IgD-negative memory B cell (primary cell): ENCODE results near the gene GAD1. TPM values are rescaled to one million over a fixed set of nuclear protein-coding genes. Genes with fewer than 3 reads are reported as not detected.
A peak's percentile ranks its signal among the peaks of the same experiment; 100 is the strongest.

Experiments used
- H3K27ac Mint-ChIP-seq, 3 donors: one replicate each; pipeline ENCODE4 v1.8.0; 2020 to 2022; ENCODE audit warnings: mild to moderate bottlenecking in 3 of 3, mixed read lengths in 3 of 3, moderate library complexity in 1 of 3
- H3K27me3 Mint-ChIP-seq: one replicate; pipeline ENCODE4 v1.8.0; 2021; ENCODE audit warnings: mixed read lengths
- H3K36me3 Mint-ChIP-seq: one replicate; pipeline ENCODE4 v1.8.0; 2020; ENCODE audit warnings: mild to moderate bottlenecking, mixed read lengths
- H3K4me1 Mint-ChIP-seq, 3 donors: one replicate each; pipeline ENCODE4 v1.8.0; 2020 to 2022; ENCODE audit warnings: mixed read lengths in 3 of 3, mild to moderate bottlenecking in 1 of 3
- H3K4me3 Mint-ChIP-seq, 4 donors: one replicate each; pipeline ENCODE4 v1.8.0; 2020 to 2022; ENCODE audit warnings: mild to moderate bottlenecking in 4 of 4, mixed read lengths in 4 of 4, moderate library complexity in 3 of 4
- H3K9me3 Mint-ChIP-seq, 3 donors: one replicate each; pipeline ENCODE4 v1.8.0; 2020 to 2021; ENCODE audit warnings: mixed read lengths in 3 of 3, mild to moderate bottlenecking in 1 of 3
- polyA plus RNA-seq: library from polyadenylated mRNA; unstranded; fragments of 300-500 nt; fragmentation: Illumina TruSeq; gene quantifications from one replicate; pipeline ENCODE4 v1.2.3, GENCODE V29; 2021

The GAD1 gene
- polyA plus RNA-seq, 1 donor from 2014 or later = not detected

DNA sequence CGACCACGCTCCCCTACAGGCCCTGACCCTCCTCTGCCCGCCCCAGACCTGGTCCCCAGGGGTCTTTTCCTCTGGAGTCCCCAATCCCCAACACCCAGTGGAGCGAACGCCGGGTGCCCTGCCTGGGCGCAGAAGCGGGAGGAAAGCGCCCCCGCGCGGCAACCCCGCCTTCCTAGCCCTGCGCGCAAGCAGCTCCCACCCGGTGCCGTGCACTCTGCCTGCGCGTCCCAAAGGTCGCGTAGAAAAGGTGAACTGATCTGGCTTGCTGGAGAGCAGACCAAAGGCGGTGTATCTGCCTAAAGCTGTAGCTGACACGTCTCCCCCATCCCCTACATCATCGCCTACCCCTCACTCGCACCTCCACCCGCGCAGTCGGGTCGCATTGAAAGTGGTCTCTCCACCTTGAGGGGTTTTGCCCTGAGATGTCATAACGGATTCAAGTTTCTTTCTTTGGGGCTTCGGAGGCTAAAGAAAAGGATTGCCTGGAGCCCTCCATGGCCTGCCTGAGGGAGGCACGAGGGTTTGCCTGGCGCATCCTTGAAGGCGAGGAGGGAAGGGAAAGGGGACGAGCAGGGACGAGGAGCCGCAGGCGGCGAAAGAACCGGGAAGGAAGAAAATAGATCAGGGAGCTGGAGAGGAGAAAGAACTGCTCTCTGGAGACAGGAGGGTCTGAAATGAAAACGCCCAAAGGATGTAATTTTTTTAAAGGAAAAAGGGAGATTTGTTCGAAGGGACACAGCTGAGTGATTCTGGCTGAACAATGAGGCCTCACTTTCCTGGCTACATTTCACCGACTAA lies 5.8 kb downstream of the GAD1 start:
- Mint-ChIP-seq H3K9me3 (peaks cover 0 to 15% (median 3%) of the 10 kb centered on the region in 3 donors), H3K27me3 (peaks cover 62% of the 10 kb centered on the region), H3K27ac (peak overlapping the region; percentile 34 to 93 (median 90)), H3K36me3 (no peaks in the 10 kb centered on the region), H3K4me1 (peaks cover 11 to 26% (median 25%) of the 10 kb centered on the region in 3 donors), H3K4me3 (peak overlapping the region; percentile 50 to 92 (median 86))

DNA sequence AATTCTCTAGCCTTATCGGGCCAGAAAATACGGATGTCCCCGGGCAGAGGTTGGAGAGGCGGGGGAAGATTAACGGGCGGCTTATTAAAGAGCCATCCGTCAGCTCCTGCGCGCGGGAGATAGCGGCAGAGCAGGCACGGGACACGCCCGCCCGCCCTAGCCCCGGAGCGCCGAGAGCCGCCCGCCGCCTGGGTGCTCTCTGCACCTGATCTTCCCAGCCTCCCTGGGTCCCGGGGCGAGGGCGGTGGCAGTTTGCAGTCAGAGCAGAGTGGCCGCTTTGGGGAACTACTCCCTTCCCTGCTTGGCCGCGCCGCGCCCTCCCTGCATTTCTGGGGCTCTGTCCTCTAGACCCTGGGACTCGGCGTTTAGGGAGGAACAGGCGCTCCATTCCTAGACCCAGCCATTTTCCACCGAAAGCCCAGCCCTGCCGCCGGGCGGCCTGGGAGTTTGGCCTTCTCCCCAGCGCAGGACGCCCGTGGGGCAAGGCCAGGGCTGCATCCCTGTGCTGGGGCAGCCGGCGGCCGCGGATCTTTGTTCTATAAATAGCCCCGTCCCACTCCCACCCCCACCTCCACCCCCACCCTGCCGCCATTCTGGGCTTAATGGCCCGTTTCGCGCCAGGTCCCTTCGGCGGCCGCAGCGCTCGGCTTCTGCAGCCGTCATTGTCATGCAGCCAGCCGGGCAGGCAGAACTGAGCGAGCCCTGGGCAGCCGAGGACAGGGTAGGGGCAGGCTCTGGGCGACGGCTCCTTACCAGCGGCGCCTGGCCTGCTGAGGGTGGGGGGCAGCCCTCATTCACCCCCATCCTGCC lies 6.6 kb downstream of the GAD1 start:
- Mint-ChIP-seq H3K9me3 (peaks cover 0 to 14% (median 3%) of the 10 kb centered on the region in 3 donors), H3K4me1 (peaks cover 10 to 26% (median 22%) of the 10 kb centered on the region in 3 donors), H3K27ac (peak overlapping the region in 2 of 3 donors; percentile 46 to 93), H3K36me3 (no peaks in the 10 kb centered on the region), H3K27me3 (peaks cover 58% of the 10 kb centered on the region), H3K4me3 (peak overlapping the region in 3 of 4 donors; percentile 54 to 92 (median 85))

DNA sequence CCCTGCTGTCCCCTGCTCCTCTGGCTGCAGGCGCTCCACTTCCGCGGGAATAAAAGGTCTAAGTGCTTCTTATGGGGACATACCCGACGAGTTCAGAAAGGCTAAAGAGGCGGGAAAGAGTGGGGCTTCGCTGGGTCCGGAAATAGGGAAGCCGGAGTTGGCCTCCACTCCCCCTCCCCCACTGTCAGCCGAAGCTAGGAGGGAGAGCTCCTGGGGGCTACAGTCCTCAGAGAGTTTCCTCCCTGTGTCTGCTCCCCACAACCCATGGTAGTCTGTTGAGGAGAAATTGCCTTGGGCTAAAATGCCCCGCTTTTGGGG lies 7.2 kb downstream of the GAD1 start:
- peaks cover 52% of the 10 kb centered on the region for H3K27me3 Mint-ChIP-seq
- H3K36me3 Mint-ChIP-seq = no peaks in the 10 kb centered on the region
- H3K4me1 Mint-ChIP-seq = peaks cover 9 to 23% (median 22%) of the 10 kb centered on the region in 3 donors
- peak overlapping the region in 1 of 3 donors; percentile 46 for H3K27ac Mint-ChIP-seq
- no peak overlapping the region for H3K4me3 Mint-ChIP-seq
- H3K9me3 Mint-ChIP-seq = peaks cover 0 to 13% (median 3%) of the 10 kb centered on the region in 3 donors

GRCh38 chr2:170824526-170825015 lies 7.9 kb downstream of the GAD1 start:
- peak overlapping the region in 2 of 4 donors; percentile 77 to 90 for H3K4me3 Mint-ChIP-seq
- H3K9me3 Mint-ChIP-seq = peaks cover 0 to 16% (median 3%) of the 10 kb centered on the region in 3 donors
- peaks cover 9 to 21% (median 18%) of the 10 kb centered on the region in 3 donors for H3K4me1 Mint-ChIP-seq
- H3K36me3 Mint-ChIP-seq = no peaks in the 10 kb centered on the region
- H3K27me3 Mint-ChIP-seq = peaks cover 57% of the 10 kb centered on the region
- H3K27ac Mint-ChIP-seq = peak overlapping the region in 1 of 3 donors; percentile 19

- H3K9me3 Mint-ChIP-seq = peaks cover 0 to 5% (median 0%) of the 10 kb centered on the region in 3 donors
- peaks cover 44% of the 10 kb centered on the region for H3K27me3 Mint-ChIP-seq
- no peak overlapping the region for H3K4me3 Mint-ChIP-seq
- H3K36me3 Mint-ChIP-seq = no peaks in the 10 kb centered on the region
- H3K27ac Mint-ChIP-seq = no peak overlapping the region
- H3K4me1 Mint-ChIP-seq = no peaks in the 10 kb centered on the region
Observed at GRCh38 chr2:170827841-170828532, 11.3 kb downstream of the GAD1 start.

- Mint-ChIP-seq H3K27me3 (peaks cover 42% of the 10 kb centered on the region), H3K27ac (no peak overlapping the region), H3K36me3 (no peaks in the 10 kb centered on the region), H3K4me1 (no peaks in the 10 kb centered on the region), H3K4me3 (peak overlapping the region in 1 of 4 donors; percentile 12), H3K9me3 (peaks cover 0 to 5% (median 0%) of the 10 kb centered on the region in 3 donors)
Observed at GRCh38 chr2:170828533-170828916, 11.8 kb downstream of the GAD1 start.

GRCh38 chr2:170829036-170829435 lies 12.3 kb downstream of the GAD1 start:
- no peak overlapping the region for H3K4me3 Mint-ChIP-seq
- no peaks in the 10 kb centered on the region for H3K36me3 Mint-ChIP-seq
- H3K9me3 Mint-ChIP-seq = peaks cover 0 to 5% (median 0%) of the 10 kb centered on the region in 3 donors
- no peak overlapping the region for H3K27ac Mint-ChIP-seq
- H3K27me3 Mint-ChIP-seq = peaks cover 41% of the 10 kb centered on the region
- no peaks in the 10 kb centered on the region for H3K4me1 Mint-ChIP-seq

DNA sequence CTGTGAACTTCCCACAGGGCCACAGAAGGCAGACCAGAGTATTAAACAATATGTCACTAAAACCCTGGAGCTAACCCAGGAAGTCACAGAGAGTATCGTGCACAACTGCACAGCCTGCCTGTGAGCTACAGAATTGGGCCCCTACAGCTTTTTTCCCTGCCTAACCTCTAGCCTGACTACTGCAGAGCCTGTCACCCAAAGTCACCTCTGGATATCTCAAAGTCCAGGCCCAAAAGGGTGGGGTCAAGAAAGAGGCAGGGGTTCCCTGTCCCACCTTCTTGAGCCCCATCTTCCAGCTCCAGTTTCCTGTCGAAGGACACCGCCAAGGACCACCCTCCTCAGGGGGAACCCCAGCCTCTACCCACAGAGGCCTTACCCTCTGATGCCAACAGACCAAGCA lies 13.5 kb downstream of the GAD1 start:
- Mint-ChIP-seq H3K27me3 (peaks cover 33% of the 10 kb centered on the region), H3K9me3 (peaks cover 0 to 5% (median 0%) of the 10 kb centered on the region in 3 donors), H3K4me1 (no peaks in the 10 kb centered on the region), H3K36me3 (no peaks in the 10 kb centered on the region), H3K27ac (no peak overlapping the region), H3K4me3 (no peak overlapping the region)

DNA sequence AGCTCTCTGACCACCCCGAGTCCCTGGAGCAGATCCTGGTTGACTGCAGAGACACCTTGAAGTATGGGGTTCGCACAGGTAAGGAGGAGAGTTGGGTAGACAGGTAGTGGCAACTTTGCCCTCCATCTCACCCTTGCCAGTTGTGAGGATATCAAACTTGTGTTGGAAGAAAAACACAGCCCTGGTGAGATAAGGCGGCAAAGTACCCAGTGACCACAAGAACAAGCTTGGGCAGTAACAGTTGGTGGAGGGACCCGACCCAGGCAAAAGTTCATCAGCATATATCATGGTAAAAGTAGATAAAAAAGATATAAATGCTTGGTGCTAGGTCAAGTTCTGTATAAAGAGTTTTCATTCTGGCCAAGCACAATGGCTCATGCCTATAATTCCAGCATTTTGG lies 14.4 kb downstream of the GAD1 start:
- peaks cover 31% of the 10 kb centered on the region for H3K27me3 Mint-ChIP-seq
- peaks cover 0 to 4% (median 0%) of the 10 kb centered on the region in 3 donors for H3K9me3 Mint-ChIP-seq
- no peak overlapping the region for H3K27ac Mint-ChIP-seq
- no peaks in the 10 kb centered on the region for H3K36me3 Mint-ChIP-seq
- H3K4me3 Mint-ChIP-seq = no peak overlapping the region
- H3K4me1 Mint-ChIP-seq = no peaks in the 10 kb centered on the region

DNA sequence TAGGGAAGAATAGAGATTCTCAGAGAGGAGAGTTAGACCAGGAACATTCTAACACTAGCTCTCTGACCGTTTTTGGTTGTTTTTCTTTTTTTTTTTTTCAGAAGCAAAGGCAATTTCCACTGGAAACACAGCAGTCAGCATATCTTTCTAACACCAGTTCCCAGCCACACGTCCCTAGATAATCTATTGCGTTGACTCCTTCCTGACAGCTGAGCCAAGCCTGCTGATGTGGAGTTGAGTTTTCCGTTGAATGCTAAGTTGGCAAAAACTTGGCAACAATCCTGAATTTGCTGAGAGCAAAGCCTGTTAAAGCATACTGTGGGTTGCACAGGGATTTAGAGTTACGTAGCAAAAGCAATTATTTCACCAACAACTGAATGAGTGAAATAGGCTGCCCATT lies 19.3 kb downstream of the GAD1 start:
- no peaks in the 10 kb centered on the region for H3K4me1 Mint-ChIP-seq
- H3K4me3 Mint-ChIP-seq = no peak overlapping the region
- H3K9me3 Mint-ChIP-seq = no peaks in the 10 kb centered on the region
- no peak overlapping the region for H3K27ac Mint-ChIP-seq
- no peaks in the 10 kb centered on the region for H3K36me3 Mint-ChIP-seq
- H3K27me3 Mint-ChIP-seq = peaks cover 9% of the 10 kb centered on the region

DNA sequence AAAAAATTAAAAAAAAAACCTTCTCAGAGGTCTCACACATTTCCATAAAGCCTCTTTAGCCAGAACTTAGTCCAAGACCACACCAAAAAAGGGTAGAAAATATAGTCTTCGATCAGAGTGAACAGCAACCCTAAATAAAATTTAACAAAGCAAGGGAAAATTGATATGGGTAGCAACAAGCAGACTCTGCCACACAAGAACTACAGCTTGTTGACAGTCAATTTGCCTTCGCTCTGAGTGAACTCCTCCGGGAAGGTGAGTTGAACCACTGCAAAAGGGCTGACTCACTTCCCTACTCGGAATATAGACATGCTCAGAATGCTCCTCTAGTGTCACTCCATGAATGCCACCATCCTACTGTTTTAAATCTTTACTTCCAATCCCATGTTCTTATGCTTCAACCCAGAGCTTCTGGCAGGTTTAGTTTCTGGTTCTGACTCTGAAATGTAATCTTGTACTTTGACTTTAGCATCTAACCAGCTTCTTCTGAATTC lies 24.1 kb downstream of the GAD1 start:
- no peak overlapping the region for H3K27ac Mint-ChIP-seq
- H3K27me3 Mint-ChIP-seq = peaks cover 18% of the 10 kb centered on the region
- H3K4me3 Mint-ChIP-seq = no peak overlapping the region
- H3K36me3 Mint-ChIP-seq = peaks cover 2% of the 10 kb centered on the region
- no peaks in the 10 kb centered on the region for H3K9me3 Mint-ChIP-seq
- H3K4me1 Mint-ChIP-seq = no peaks in the 10 kb centered on the region

GRCh38 chr2:170842785-170843184 lies 26.1 kb downstream of the GAD1 start:
- Mint-ChIP-seq H3K27ac (no peak overlapping the region), H3K27me3 (peaks cover 18% of the 10 kb centered on the region), H3K36me3 (peaks cover 2% of the 10 kb centered on the region), H3K4me3 (no peak overlapping the region), H3K9me3 (no peaks in the 10 kb centered on the region), H3K4me1 (no peaks in the 10 kb centered on the region)

- Mint-ChIP-seq H3K27ac (no peak overlapping the region), H3K9me3 (no peaks in the 10 kb centered on the region), H3K27me3 (peaks cover 15% of the 10 kb centered on the region), H3K36me3 (peaks cover 2% of the 10 kb centered on the region), H3K4me3 (no peak overlapping the region), H3K4me1 (no peaks in the 10 kb centered on the region)
Observed at GRCh38 chr2:170843656-170844055, 27.0 kb downstream of the GAD1 start.

DNA sequence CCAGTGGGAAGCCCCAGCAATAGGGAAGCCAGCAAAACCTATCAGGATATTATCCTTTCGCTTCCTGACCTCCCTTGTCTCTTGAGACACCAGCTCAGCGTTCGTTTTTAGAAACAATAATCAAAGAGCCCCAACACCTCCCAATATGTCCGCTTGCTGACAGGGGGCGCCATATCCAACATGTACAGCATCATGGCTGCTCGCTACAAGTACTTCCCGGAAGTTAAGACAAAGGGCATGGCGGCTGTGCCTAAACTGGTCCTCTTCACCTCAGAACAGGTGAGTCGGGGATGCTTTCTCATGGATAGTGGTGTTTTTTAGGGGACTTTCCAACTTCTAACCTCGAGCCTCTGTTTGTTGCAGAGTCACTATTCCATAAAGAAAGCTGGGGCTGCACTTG lies 28.7 kb downstream of the GAD1 start:
- Mint-ChIP-seq H3K27ac (no peak overlapping the region), H3K4me1 (no peaks in the 10 kb centered on the region), H3K4me3 (no peak overlapping the region), H3K36me3 (peaks cover 2% of the 10 kb centered on the region), H3K9me3 (no peaks in the 10 kb centered on the region), H3K27me3 (peaks cover 10% of the 10 kb centered on the region)

GRCh38 chr2:170846314-170846713 lies 29.6 kb downstream of the GAD1 start:
- H3K9me3 Mint-ChIP-seq = no peaks in the 10 kb centered on the region
- peaks cover 2% of the 10 kb centered on the region for H3K36me3 Mint-ChIP-seq
- no peaks in the 10 kb centered on the region for H3K4me1 Mint-ChIP-seq
- H3K27ac Mint-ChIP-seq = no peak overlapping the region
- peaks cover 10% of the 10 kb centered on the region for H3K27me3 Mint-ChIP-seq
- H3K4me3 Mint-ChIP-seq = no peak overlapping the region
